Gastroesophageal sphincter (tissue), 3 donors: ENCODE results near the gene UTP3.

ENCODE experiments used
- EP300 ChIP-seq: sonication (generic); formaldehyde crosslinking; IDR thresholded peaks from one replicate; pipeline ENCODE4 v1.6.1; 2017; ENCODE audit warnings: antibody characterized with exemption, mild to moderate bottlenecking
- POLR2AphosphoS5 ChIP-seq: sonication (generic); formaldehyde crosslinking; IDR thresholded peaks from one replicate; pipeline ENCODE4 v1.6.1; 2017; ENCODE audit warnings: antibody characterized with exemption
- TF ChIP-seq, protein P1 (sequence below), 4 experiments: fragments of 200-600 bp in 2 of 4; fragments of 450-650 bp in 2 of 4; sonication (generic) in 1 of 4; IDR thresholded peaks; one replicate each; pipeline ENCODE4 v1.5.1; 2017 to 2019; ENCODE audit warnings: antibody characterized with exemption in 4 of 4, mild to moderate bottlenecking in 2 of 4, moderate library complexity in 2 of 4

DNA sequence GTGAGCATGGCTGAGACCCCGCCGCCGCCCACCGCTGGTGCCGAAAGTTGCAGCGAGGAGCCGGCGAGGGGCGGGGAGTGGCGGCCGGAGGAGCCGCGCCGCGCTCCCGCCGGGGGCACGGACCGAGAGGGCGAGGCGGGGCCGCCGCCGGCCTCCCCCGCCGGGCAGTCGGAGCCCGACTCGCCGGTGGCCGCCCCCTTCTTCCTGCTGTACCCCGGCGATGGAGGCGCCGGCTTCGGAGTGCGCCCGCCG, 16.5 kb downstream of the UTP3 start:
- TF ChIP-seq, protein P1, sequence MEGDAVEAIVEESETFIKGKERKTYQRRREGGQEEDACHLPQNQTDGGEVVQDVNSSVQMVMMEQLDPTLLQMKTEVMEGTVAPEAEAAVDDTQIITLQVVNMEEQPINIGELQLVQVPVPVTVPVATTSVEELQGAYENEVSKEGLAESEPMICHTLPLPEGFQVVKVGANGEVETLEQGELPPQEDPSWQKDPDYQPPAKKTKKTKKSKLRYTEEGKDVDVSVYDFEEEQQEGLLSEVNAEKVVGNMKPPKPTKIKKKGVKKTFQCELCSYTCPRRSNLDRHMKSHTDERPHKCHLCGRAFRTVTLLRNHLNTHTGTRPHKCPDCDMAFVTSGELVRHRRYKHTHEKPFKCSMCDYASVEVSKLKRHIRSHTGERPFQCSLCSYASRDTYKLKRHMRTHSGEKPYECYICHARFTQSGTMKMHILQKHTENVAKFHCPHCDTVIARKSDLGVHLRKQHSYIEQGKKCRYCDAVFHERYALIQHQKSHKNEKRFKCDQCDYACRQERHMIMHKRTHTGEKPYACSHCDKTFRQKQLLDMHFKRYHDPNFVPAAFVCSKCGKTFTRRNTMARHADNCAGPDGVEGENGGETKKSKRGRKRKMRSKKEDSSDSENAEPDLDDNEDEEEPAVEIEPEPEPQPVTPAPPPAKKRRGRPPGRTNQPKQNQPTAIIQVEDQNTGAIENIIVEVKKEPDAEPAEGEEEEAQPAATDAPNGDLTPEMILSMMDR (IDR thresholded peaks at IDR 0.05) = peak in 1 of 4 experiments; percentile 2
- TF ChIP-seq EP300 (no peak), POLR2AphosphoS5 (no peak)
